T-helper 1 cell treated with Interleukin-12 subunit alpha and Interleukin-12 subunit beta and Interleukin-4 antibody, amounts not matched to agents 30 ng/mL and 1 ng/mL, for 36 hours (primary cell): Measurements from ENCODE around the gene PPM1H. TPM values are rescaled to one million over a fixed set of nuclear protein-coding genes. Genes with fewer than 3 reads are reported as not detected.

ENCODE experiments used
- intact Hi-C: fragments of 100-400 bp; cut with micrococcal nuclease; formaldehyde crosslinking; loops from one replicate; pipeline ENCODE4 v1.15.1; 2024
- total RNA-seq: library from RNA; stranded (reverse); gene quantifications from 2 replicates; pipeline ENCODE4 v1.2.3, GENCODE V29; 2022

PPM1H gene
- total RNA-seq, 1 donor from 2014 or later = not detected

- intact Hi-C loops = no loop called here
Observed at GRCh38 chr12:62717643-62718042, 217.3 kb downstream of the PPM1H start.

- intact Hi-C loops = no loop called here
Observed at GRCh38 chr12:62716866-62717525, 218.0 kb downstream of the PPM1H start.

- intact Hi-C loops = no loop called here
Observed at GRCh38 chr12:62716037-62716436, 218.9 kb downstream of the PPM1H start.

- intact Hi-C loops = no loop called here
Observed at GRCh38 chr12:62714774-62715721, 219.9 kb downstream of the PPM1H start.

- intact Hi-C loops = no loop called here
Observed at GRCh38 chr12:62714181-62714773, 220.7 kb downstream of the PPM1H start.

GRCh38 chr12:62713723-62714122 is 221.2 kb downstream of the PPM1H start:
- intact Hi-C loops = no loop called here

- intact Hi-C loops = no loop called here
Observed at GRCh38 chr12:62712681-62713573, 222.0 kb downstream of the PPM1H start.

GRCh38 chr12:62711631-62712241 is 223.2 kb downstream of the PPM1H start:
- intact Hi-C loops = no loop called here

- intact Hi-C loops = no loop called here
Observed at GRCh38 chr12:62709311-62709710, 225.6 kb downstream of the PPM1H start.

- intact Hi-C loops = no loop called here
Observed at GRCh38 chr12:62707939-62708338, 227.0 kb downstream of the PPM1H start.

- intact Hi-C loops = no loop called here
Observed at GRCh38 chr12:62705846-62706245, 229.1 kb downstream of the PPM1H start.

GRCh38 chr12:62703011-62703380 is 232.0 kb downstream of the PPM1H start:
- intact Hi-C loops = no loop called here

GRCh38 chr12:62701492-62701891 is 233.5 kb downstream of the PPM1H start:
- intact Hi-C loops = no loop called here

- intact Hi-C loops = no loop called here
Observed at GRCh38 chr12:62700091-62700880, 234.7 kb downstream of the PPM1H start.

GRCh38 chr12:62698701-62699101 is 236.2 kb downstream of the PPM1H start:
- intact Hi-C loops = no loop called here

GRCh38 chr12:62697893-62698292 is 237.1 kb downstream of the PPM1H start:
- intact Hi-C loops = no loop called here

- intact Hi-C loops = no loop called here
Observed at GRCh38 chr12:62695696-62696095, 239.3 kb downstream of the PPM1H start.

- intact Hi-C loops = no loop called here
Observed at GRCh38 chr12:62694632-62695031, 240.3 kb downstream of the PPM1H start.

- intact Hi-C loops = no loop called here
Observed at GRCh38 chr12:62694116-62694515, 240.8 kb downstream of the PPM1H start.
